ENCODE measurements around the gene MRPL38.

DNA sequence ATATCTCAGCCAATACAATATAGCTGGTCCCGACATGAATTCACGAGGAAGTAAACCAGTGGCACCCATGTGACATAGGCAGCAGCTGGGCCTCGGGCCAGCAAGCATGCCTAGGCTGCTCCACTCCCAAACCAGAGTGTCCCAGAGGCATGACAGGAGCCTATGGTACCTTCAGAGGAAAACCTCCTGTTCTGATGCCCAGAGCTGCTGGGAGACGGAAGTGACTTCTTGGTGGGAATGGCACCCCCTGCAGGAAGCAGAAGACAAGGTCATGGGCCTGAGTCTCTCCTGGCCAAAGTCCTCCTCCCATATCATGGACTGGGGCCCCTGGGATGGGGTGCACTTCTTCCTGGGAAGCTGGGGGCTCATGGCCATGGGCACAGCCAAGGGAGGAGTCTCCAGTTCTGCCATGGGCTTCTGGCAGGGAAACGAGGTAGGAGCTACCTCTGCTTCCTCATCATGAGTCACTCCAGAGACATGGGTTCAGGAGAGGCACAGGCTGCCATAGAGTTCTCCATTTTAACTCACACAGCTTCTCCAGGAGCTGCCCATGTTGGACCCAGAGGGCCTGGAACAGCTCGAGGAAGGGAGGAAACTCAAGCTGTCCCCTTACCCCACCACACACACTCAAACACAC is 22.7 kb upstream of the MRPL38 start:
- TF ChIP-seq, protein P1, sequence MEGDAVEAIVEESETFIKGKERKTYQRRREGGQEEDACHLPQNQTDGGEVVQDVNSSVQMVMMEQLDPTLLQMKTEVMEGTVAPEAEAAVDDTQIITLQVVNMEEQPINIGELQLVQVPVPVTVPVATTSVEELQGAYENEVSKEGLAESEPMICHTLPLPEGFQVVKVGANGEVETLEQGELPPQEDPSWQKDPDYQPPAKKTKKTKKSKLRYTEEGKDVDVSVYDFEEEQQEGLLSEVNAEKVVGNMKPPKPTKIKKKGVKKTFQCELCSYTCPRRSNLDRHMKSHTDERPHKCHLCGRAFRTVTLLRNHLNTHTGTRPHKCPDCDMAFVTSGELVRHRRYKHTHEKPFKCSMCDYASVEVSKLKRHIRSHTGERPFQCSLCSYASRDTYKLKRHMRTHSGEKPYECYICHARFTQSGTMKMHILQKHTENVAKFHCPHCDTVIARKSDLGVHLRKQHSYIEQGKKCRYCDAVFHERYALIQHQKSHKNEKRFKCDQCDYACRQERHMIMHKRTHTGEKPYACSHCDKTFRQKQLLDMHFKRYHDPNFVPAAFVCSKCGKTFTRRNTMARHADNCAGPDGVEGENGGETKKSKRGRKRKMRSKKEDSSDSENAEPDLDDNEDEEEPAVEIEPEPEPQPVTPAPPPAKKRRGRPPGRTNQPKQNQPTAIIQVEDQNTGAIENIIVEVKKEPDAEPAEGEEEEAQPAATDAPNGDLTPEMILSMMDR (IDR thresholded peaks at IDR 0.05): peak; percentile 32
- TF ChIP-seq ESRRA (IDR thresholded peaks at IDR 0.05; ENCODE audit: borderline replicate concordance, low read length) (0 out of 2 replicates have a peak, but pooled peaks have one; percentile 28), PHF8 (IDR thresholded peaks at IDR 0.05; ENCODE audit: borderline replicate concordance, low read depth) (no peak)

All from A549 (cell line).